HCT116 (cell line): ENCODE data around the gene GJD3. TPM values are rescaled to one million over a fixed set of nuclear protein-coding genes. Genes with fewer than 3 reads are reported as not detected.

Experiments
- ATAC-seq: fragments of 200-7000 bp; cut with Tn5 transposase; 2 replicates; pipeline ENCODE4 v1.9.1; 2020; ENCODE audit warnings: mild to moderate bottlenecking, moderate library complexity
- BruUV-seq: library from RNA; stranded (reverse); fragments of 400-500 nt; replicated peaks from 2 replicates; lab custom pipeline; 2021; lab: Mats Ljungman, UMichigan
- CTCF ChIA-PET: fragments of 300-600 bp; sonication (Branson Sonifier 250); formaldehyde crosslinking; loops from one replicate; lab custom pipeline; 2021; ENCODE audit warnings: antibody characterized with exemption; lab: Charles Lee
- POLR2A ChIA-PET: fragments of 300-600, 350-600 bp; sonication (Branson Sonifier 250); formaldehyde crosslinking; loops from one replicate; lab custom pipeline; 2021; ENCODE audit warnings: antibody characterized with exemption; lab: Charles Lee
- RAD21 ChIA-PET, 2 experiments: fragments of 300-600 bp; sonication (Branson Sonifier 250); formaldehyde crosslinking; loops; one replicate each; lab custom pipeline; 2023; ENCODE audit warnings: low total read pairs in 2 of 2; ENCODE audit not compliant: uncharacterized antibody in 2 of 2, unreplicated experiment in 2 of 2, low non-redundant PET in 1 of 2; lab: Charles Lee
- DNase-seq: peaks from one replicate; pipeline ENCODE4 v3.0.0-alpha.2; 2010; ENCODE audit warnings: low read depth, low spot score
- H2AFZ ChIP-seq: fragments of 200-600 bp; shearing (Covaris generic), sonication (generic); 2 replicates; pipeline ENCODE4 v1.6.1; 2017; ENCODE audit warnings: low read depth, mixed run types, mixed read lengths, antibody characterized with exemption, low read length; ENCODE audit not compliant: poor library complexity, severe bottlenecking
- H3K27ac ChIP-seq: 2 replicates; pipeline ENCODE4 v1.5.1; 2012; ENCODE audit warnings: low read depth, low read length
- H3K27me3 ChIP-seq: fragments of 200-600 bp; sonication (generic); 2 replicates; pipeline ENCODE4 v1.6.1; 2016; ENCODE audit warnings: mixed run types, low read length, mixed read lengths; ENCODE audit not compliant: insufficient read depth
- H3K36me3 ChIP-seq, 2 experiments: fragments of 200-500 bp in 1 of 2; fragments of 200-600 bp in 1 of 2; sonication (Bioruptor generic) in 1 of 2; sonication (generic) in 1 of 2; 2 replicates each; pipeline versions ENCODE4 v1.5.1 to v1.6.1; 2014 to 2016; ENCODE audit warnings: low read length in 2 of 2, inconsistent platforms in 1 of 2, mixed read lengths in 1 of 2, mixed run types in 1 of 2; ENCODE audit not compliant: insufficient read depth in 2 of 2, control insufficient read depth in 1 of 2
- H3K4me1 ChIP-seq, 2 experiments: fragments of 200-600 bp in 1 of 2; sonication (generic) in 1 of 2; 2 replicates each; pipeline versions ENCODE4 v1.5.1 to v1.6.1; 2012 to 2017; ENCODE audit warnings: low read length in 2 of 2, inconsistent platforms in 1 of 2, mild to moderate bottlenecking in 1 of 2, mixed read lengths in 1 of 2, mixed run types in 1 of 2, moderate library complexity in 1 of 2; ENCODE audit not compliant: insufficient read depth in 2 of 2, control insufficient read depth in 1 of 2
- H3K4me2 ChIP-seq: fragments of 200-600 bp; sonication (generic); 2 replicates; pipeline ENCODE4 v1.6.1; 2017; ENCODE audit warnings: mixed run types, low read length, mixed read lengths
- H3K4me3 ChIP-seq, 2 experiments: fragments of 200-600 bp in 1 of 2; sonication (generic) in 1 of 2; replicated peaks in 1 of 2; 2 replicates each; pipeline ENCODE4 v1.5.1; 2011 to 2016; ENCODE audit warnings: low read length in 2 of 2, control low read depth in 1 of 2, low read depth in 1 of 2, mild to moderate bottlenecking in 1 of 2, mixed read lengths in 1 of 2, mixed run types in 1 of 2
- H3K79me2 ChIP-seq: fragments of 200-600 bp; sonication (generic); 2 replicates; pipeline ENCODE4 v1.6.1; 2017; ENCODE audit warnings: mild to moderate bottlenecking, mixed run types, low read length, moderate library complexity, mixed read lengths; ENCODE audit not compliant: insufficient read depth
- H3K9ac ChIP-seq: fragments of 200-600 bp; sonication (generic); 2 replicates; pipeline ENCODE4 v1.6.1; 2016; ENCODE audit warnings: low read length, mixed read lengths
- H3K9me2 ChIP-seq: fragments of 200-600 bp; sonication (generic), shearing (Covaris generic); 2 replicates; pipeline ENCODE4 v1.6.1; 2017; ENCODE audit warnings: mixed run types, mild to moderate bottlenecking, moderate library complexity; ENCODE audit not compliant: insufficient read depth
- H3K9me3 ChIP-seq, 2 experiments: fragments of 200-500 bp in 1 of 2; fragments of 200-600 bp in 1 of 2; sonication (Bioruptor generic) in 1 of 2; sonication (generic) in 1 of 2; 2 replicates each; pipeline ENCODE4 v1.6.1; 2014 to 2017; ENCODE audit warnings: low read length in 2 of 2, mixed read lengths in 2 of 2, inconsistent platforms in 1 of 2, low read depth in 1 of 2, mild to moderate bottlenecking in 1 of 2, mixed run types in 1 of 2, moderate library complexity in 1 of 2; ENCODE audit not compliant: control insufficient read depth in 1 of 2, insufficient read depth in 1 of 2
- H4K20me1 ChIP-seq: fragments of 200-600 bp; sonication (generic), shearing (Covaris generic); 2 replicates; pipeline ENCODE4 v1.6.1; 2017; ENCODE audit warnings: mixed run types, mild to moderate bottlenecking, moderate library complexity; ENCODE audit not compliant: insufficient read depth
- CBX3 ChIP-seq: IDR thresholded peaks from 2 replicates; pipeline ENCODE4 v1.6.1; 2012; ENCODE audit warnings: low read depth
- CEBPB ChIP-seq: IDR thresholded peaks from 2 replicates; pipeline ENCODE4 v1.6.1; 2012; ENCODE audit warnings: low read depth
- EGR1 ChIP-seq: IDR thresholded peaks from 2 replicates; pipeline ENCODE4 v1.6.1; 2012; ENCODE audit warnings: low read depth
- EZH2phosphoT487 ChIP-seq: fragments of 200-600 bp; IDR thresholded peaks from 2 replicates; pipeline ENCODE4 v1.6.1; 2018; ENCODE audit warnings: antibody characterized with exemption, borderline replicate concordance
- FOSL1 ChIP-seq: IDR thresholded peaks from 2 replicates; pipeline ENCODE4 v1.6.1; 2012; ENCODE audit warnings: low read depth
- JUND ChIP-seq: IDR thresholded peaks from 2 replicates; pipeline ENCODE4 v1.6.1; 2012
- POLR2A ChIP-seq: IDR thresholded peaks from 2 replicates; pipeline ENCODE4 v1.7.0; 2011; ENCODE audit warnings: borderline replicate concordance; ENCODE audit not compliant: insufficient read depth, insufficient read length; ENCODE audit errors: extremely low read depth
- POLR2AphosphoS5 ChIP-seq: IDR thresholded peaks from 2 replicates; pipeline ENCODE4 v1.6.1; 2011; ENCODE audit warnings: mild to moderate bottlenecking, low read depth, low read length, moderate library complexity
- SIN3A ChIP-seq: IDR thresholded peaks from 2 replicates; pipeline ENCODE4 v1.6.1; 2012; ENCODE audit warnings: low read depth
- SP1 ChIP-seq: IDR thresholded peaks from 2 replicates; pipeline ENCODE4 v1.6.1; 2012; ENCODE audit warnings: low read depth
- TCF7L2 ChIP-seq: IDR thresholded peaks from 2 replicates; pipeline ENCODE4 v1.7.0; 2011; ENCODE audit warnings: borderline replicate concordance, inconsistent platforms; ENCODE audit not compliant: insufficient read depth, insufficient read length; ENCODE audit errors: extremely low read depth
- YY1 ChIP-seq: IDR thresholded peaks from 2 replicates; pipeline ENCODE4 v1.6.1; 2011; ENCODE audit warnings: low read length, low read depth, moderate library complexity, mild to moderate bottlenecking; ENCODE audit not compliant: insufficient replicate concordance; ENCODE audit errors: extremely low read depth
- intact Hi-C: fragments of 100-400 bp; cut with micrococcal nuclease; formaldehyde crosslinking; loops from 2 replicates; pipeline ENCODE4 v1.10.0; 2022
- total RNA-seq: library from RNA; stranded (reverse); gene quantifications from one replicate; pipeline ENCODE4 v1.2.1, GENCODE V29; 2021; ENCODE audit not compliant: unreplicated experiment
- TF ChIP-seq, protein P1 (sequence below): IDR thresholded peaks from 2 replicates; pipeline ENCODE4 v1.6.1; 2012
- TF ChIP-seq, protein P2 (sequence below): IDR thresholded peaks from 2 replicates; pipeline ENCODE4 v1.6.1; 2011; ENCODE audit warnings: mild to moderate bottlenecking, low read length, moderate library complexity; ENCODE audit not compliant: insufficient replicate concordance; ENCODE audit errors: extremely low read depth

The GJD3 gene
- total RNA-seq, 1 experiment from 2014 or later: not detected

DNA sequence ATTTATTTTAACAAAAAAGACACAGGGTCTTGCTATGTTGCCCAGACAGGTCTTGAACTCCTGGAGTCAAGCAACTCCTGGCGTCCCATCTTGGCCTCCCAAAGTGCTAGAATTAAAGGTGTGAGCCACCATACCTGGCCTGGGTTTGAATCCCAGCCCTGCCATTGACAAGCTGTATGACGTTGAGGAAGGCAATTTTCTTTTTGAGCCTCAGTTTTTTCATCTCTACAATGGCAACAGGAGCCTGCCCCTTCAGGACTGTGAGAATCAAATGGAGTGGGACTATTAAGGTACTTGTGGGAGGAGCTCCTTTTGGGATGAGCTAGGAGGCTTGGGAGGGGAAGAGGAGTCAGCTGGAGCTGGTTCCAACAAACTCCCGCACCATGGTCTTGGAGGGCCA, 49.3 kb downstream of the GJD3 start:
- no peak overlapping the region for H3K4me3 ChIP-seq
- H3K27ac ChIP-seq: peak overlapping the region; percentile 91
- H4K20me1 ChIP-seq: no peaks in the 10 kb centered on the region
- ChIA-PET POLR2A (no interaction called here), RAD21 (no interaction called here), CTCF (interaction anchor here (2.5 kb wide), 1 partner anchor 13 kb away, joined by 6 read pairs; no protein-coding TSS in a partner anchor)
- intact Hi-C loops: no loop called here
- no peaks in the 10 kb centered on the region for H3K27me3 ChIP-seq
- H3K9me3 ChIP-seq: no peaks in the 10 kb centered on the region
- no TSS peak for BruUV-seq
- peak overlapping the region; percentile 95 for H3K4me2 ChIP-seq
- H3K9me2 ChIP-seq: no peaks in the 10 kb centered on the region
- H2AFZ ChIP-seq: no peak overlapping the region
- DNase-seq (no peak), ATAC-seq (no peak)
- H3K36me3 ChIP-seq: no peaks in the 10 kb centered on the region
- H3K4me1 ChIP-seq: peaks cover 70 to 90% of the 10 kb centered on the region in 2 experiments
- TF ChIP-seq POLR2A (no peak), EZH2phosphoT487 (no peak)
- peak overlapping the region; percentile 99; the same call in 1 of the 2 replicates for H3K9ac ChIP-seq
- peaks cover 21% of the 10 kb centered on the region for H3K79me2 ChIP-seq

DNA sequence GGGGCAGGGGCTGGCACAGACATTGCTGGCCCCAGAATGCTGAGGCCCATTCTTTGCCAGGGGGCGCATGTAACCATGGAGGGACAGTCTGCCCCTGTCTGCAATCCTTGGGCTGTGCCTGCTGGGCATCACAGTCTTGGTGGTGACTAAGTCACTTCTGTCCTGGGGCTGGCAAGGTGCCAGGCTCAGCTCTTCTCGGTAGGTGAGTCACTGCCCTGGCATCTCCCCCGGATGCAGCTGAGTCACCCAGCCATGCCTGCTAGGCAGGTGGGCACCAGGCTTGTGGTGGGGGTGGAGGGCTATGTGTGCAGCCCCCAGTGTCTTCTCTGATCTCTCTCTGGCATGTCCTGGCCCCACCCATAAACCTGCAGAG, 50.0 kb downstream of the GJD3 start:
- H3K27me3 ChIP-seq: no peaks in the 10 kb centered on the region
- H3K4me3 ChIP-seq: peak overlapping the region; percentile 7 to 28; a peak in 2 of 4 replicates
- H3K79me2 ChIP-seq: peaks cover 15% of the 10 kb centered on the region
- peak overlapping the region; percentile 49 for H3K9ac ChIP-seq
- CTCF ChIA-PET: interaction anchor here (2.5 kb wide), 1 partner anchor 14 kb away, joined by 6 read pairs; no protein-coding TSS in a partner anchor
- TF ChIP-seq JUND (peak; percentile 100), TCF7L2 (peak; percentile 80), POLR2AphosphoS5 (peak; percentile 86), EZH2phosphoT487 (no peak), SIN3A (peak; percentile 76; the same call in 1 of the 2 replicates), SP1 (peak; percentile 97), CBX3 (peak; percentile 54; the same call in 1 of the 2 replicates), EGR1 (peak; percentile 72), YY1 (no peak), FOSL1 (peak; percentile 99), CEBPB (no peak)
- TF ChIP-seq, protein P1, sequence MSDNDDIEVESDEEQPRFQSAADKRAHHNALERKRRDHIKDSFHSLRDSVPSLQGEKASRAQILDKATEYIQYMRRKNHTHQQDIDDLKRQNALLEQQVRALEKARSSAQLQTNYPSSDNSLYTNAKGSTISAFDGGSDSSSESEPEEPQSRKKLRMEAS: peak; percentile 88
- TF ChIP-seq, protein P2, sequence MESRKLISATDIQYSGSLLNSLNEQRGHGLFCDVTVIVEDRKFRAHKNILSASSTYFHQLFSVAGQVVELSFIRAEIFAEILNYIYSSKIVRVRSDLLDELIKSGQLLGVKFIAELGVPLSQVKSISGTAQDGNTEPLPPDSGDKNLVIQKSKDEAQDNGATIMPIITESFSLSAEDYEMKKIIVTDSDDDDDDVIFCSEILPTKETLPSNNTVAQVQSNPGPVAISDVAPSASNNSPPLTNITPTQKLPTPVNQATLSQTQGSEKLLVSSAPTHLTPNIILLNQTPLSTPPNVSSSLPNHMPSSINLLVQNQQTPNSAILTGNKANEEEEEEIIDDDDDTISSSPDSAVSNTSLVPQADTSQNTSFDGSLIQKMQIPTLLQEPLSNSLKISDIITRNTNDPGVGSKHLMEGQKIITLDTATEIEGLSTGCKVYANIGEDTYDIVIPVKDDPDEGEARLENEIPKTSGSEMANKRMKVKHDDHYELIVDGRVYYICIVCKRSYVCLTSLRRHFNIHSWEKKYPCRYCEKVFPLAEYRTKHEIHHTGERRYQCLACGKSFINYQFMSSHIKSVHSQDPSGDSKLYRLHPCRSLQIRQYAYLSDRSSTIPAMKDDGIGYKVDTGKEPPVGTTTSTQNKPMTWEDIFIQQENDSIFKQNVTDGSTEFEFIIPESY: peak; percentile 76
- H3K9me2 ChIP-seq: no peaks in the 10 kb centered on the region
- no peaks in the 10 kb centered on the region for H4K20me1 ChIP-seq
- peak overlapping the region; percentile 77 for H3K4me2 ChIP-seq
- POLR2A ChIA-PET: interaction anchor here (0.9 kb wide), 1 partner anchor 37 kb away, joined by 3 read pairs; no protein-coding TSS in a partner anchor
- RAD21 ChIA-PET: no interaction called here
- DNase-seq: peak; percentile 95
- ATAC-seq: peak; percentile 54
- no peaks in the 10 kb centered on the region for H3K9me3 ChIP-seq
- intact Hi-C loops: no loop called here
- H3K4me1 ChIP-seq: peaks cover 71 to 90% of the 10 kb centered on the region in 2 experiments
- H3K27ac ChIP-seq: peak overlapping the region; percentile 53
- H3K36me3 ChIP-seq: no peaks in the 10 kb centered on the region
- H2AFZ ChIP-seq: no peak overlapping the region
- BruUV-seq: no TSS peak
